ENCODE measurements around the gene TUNAR. TPM values are rescaled to one million over a fixed set of nuclear protein-coding genes. Genes with fewer than 3 reads are reported as not detected.

TUNAR gene
- total RNA-seq, 1 donor from 2014 or later = not detected

GRCh38 chr14:95871531-95871930 lies 5.1 kb upstream of the TUNAR start:
- no peak for DNase-seq (ENCODE audit: low read depth)

DNA sequence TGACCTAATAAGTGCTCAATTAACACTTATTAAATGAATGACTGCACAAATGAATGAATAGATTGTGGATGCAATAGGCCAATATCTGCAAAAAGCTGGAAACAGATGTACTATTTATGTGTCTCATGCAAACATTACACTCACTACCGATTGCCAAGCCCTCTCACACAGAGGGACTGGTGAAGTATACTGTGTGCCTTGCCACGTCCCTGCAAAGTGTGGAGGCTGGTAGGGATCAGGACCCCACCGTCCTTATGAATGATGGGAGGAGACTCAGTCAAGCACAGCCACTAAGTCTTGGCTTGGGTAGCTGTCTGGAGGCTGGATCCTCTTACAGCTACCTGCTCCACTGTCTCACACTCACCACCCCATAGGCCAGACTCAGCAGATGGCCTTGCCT lies 3.9 kb upstream of the TUNAR start:
- DNase-seq (ENCODE audit: low read depth) = no peak

GRCh38 chr14:95875831-95876760 lies 536 bp upstream of the TUNAR start:
- DNase-seq (ENCODE audit: low read depth) = no peak

- no peak for DNase-seq (ENCODE audit: low read depth)
Measured at GRCh38 chr14:95877633-95878032, 1.0 kb downstream of the TUNAR start.

DNA sequence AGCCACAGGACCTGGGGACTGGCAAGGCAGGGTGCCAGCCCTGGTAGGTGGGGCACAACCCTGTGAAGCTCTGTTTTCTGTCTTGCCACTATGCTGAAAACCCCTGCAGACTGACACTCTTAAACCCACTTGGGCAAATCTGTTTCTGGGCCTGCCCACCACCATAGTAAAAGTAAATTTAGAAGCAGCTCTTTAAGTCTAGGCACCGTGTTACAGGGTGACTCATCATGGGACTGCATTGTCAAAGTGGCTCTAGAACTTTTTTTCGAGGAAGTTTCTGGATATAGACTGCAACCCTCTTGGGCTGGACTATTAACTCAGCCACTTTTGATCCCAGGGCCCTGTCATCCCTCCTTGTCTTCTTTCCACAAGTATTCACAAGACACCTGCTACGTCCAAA lies 7.7 kb downstream of the TUNAR start:
- DNase-seq (ENCODE audit: low read depth) = no peak

DNA sequence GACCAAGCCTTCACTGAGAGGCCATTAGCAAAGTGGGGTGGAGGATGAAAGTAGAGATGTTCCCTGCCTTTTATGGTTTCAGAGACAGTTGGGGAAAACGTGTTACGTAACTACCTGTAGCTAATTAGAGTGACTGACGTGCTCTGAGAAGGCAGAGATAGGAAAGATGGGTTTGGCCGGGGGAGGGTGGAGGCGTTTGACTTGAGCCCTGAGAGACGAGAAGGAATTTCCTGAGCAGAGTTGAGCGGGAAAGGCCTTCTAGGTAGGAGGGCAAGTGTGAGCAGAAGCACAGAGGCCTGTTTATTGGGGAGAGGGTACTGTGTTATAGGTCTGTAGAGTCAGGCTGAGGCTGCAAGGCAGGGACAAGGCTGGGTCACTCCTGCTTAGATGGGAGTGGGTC lies 8.6 kb downstream of the TUNAR start:
- DNase-seq (ENCODE audit: low read depth) = no peak

GRCh38 chr14:95885866-95886265 lies 9.2 kb downstream of the TUNAR start:
- no peak for DNase-seq (ENCODE audit: low read depth)

DNA sequence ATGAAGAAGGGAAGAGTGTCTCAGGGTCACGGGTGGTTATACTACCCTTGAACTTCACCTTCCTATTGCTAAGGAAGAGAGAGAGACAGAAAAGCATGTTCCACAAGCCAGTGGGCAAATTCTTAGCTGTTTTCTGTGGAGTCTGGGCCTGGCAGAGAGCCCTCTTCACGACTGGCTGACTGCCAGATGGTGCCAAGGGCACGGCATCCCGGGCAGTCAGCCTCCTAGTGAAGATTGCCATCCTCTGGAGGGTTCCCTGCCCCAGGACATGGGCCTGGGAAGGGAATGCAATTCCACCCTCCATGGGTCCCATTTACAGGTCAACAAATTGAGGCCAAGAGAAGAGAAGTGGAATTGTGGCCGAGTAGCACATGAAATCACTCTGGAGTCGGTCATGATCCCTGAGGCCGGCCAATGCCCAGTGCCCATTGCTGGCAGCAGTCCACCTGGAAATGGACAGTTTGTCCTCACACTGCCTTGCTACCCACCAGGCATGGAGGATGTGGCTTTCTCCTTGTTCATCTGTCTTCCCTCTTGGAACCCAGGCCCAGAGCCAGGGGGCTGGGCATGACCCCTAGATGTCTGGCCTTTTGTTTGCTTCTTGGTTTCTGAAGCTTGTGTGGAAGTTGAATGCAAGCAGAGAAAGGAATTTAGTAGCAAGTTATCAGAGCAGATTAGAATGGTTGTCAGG lies 9.9 kb downstream of the TUNAR start:
- DNase-seq (ENCODE audit: low read depth) = no peak

GRCh38 chr14:95887351-95887750 lies 10.7 kb downstream of the TUNAR start:
- DNase-seq (ENCODE audit: low read depth) = no peak

GRCh38 chr14:95889236-95889979 lies 12.8 kb downstream of the TUNAR start:
- no peak for DNase-seq (ENCODE audit: low read depth)

DNA sequence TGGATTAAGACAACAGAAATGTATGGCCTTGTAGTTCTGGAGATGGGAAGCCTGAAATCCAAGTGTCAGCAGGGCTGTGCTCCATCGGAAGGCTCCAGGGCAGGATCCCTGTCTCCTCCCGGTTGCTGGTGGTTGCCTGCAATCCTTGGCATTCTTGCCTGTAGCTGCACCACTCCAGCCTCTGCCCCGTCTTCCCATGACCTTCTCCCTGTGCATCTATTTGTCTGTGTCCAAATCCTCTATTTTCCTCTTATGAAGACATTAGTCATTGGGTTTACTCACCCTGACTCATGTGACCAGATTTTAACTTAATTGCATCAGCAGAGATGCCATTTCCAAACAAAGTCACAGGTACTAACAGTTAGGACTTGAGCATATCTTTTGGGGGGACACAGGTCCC lies 15.1 kb downstream of the TUNAR start:
- no peak for DNase-seq (ENCODE audit: low read depth)

DNA sequence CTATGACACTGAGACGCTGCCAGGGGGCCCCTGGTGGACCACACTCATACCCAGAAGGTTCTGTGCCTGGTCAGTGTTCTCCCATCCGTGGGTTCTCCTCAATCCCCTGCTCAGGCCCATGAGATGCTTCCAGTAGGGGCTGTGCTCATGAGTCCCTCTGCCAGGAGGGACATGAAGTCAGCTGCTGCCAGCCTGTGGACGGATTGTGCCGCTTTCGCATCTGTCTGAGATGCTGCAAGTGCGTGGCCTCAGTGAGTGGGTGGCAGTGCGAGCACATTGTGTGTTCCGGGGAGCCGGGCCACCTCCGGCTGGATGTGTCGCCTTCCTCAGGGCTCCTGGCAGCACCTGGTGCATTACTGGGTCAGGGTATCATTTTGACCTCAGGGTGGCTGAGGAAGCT lies 15.5 kb downstream of the TUNAR start:
- DNase-seq (ENCODE audit: low read depth) = no peak

GRCh38 chr14:95895720-95896119 lies 19.1 kb downstream of the TUNAR start:
- no peak for DNase-seq (ENCODE audit: low read depth)

- no peak for DNase-seq (ENCODE audit: low read depth)
Measured at GRCh38 chr14:95896498-95897135, 20.0 kb downstream of the TUNAR start.

DNA sequence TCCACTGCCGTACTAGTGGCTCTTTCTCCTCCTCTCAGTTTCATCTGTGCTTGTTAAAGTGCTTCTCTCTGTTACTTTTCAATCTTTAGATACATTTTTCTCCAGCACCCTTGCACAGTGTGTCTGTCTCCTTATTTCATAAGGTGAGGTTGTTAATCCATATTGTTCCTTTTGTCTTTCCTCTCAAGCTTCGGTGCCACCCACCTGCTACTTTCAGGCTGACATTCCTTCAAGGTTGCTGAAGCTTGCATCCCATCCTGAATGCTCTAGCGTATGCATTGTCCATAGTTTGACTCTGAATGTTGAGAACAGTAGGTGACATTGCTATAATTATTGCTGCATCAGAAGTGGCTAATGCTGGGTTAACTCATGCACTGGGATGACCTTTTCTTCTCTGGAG lies 20.6 kb downstream of the TUNAR start:
- DNase-seq (ENCODE audit: low read depth) = no peak

- DNase-seq (ENCODE audit: low read depth) = no peak
Measured at GRCh38 chr14:95901054-95901453, 24.4 kb downstream of the TUNAR start.

- no peak for DNase-seq (ENCODE audit: low read depth)
Measured at GRCh38 chr14:95902273-95902826, 25.7 kb downstream of the TUNAR start.

- DNase-seq (ENCODE audit: low read depth) = no peak
Measured at GRCh38 chr14:95903165-95903564, 26.5 kb downstream of the TUNAR start.

DNA sequence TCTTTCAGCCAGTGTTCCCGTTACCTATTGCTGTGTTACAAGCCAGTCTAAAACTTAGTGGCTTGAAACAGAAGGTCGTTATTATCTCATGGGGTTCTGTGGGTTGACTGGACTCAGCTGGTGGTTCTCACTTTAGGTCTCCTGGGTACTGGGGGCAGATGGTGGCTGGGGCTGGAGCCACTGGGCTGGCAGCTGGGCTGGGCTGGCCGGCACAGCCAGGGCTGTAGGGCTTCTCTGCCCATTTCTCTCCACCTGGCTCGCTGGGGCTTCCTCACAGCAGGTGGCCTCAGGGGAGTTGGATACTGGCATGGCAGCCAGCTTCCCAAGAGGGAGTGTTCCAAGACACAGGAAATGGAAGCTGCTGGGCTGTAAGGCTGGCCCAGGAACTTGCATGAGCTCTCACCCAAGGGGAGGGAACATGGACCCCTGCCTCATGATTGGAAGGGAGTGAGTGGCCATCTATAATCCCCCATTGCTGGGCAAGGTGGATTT lies 27.0 kb downstream of the TUNAR start:
- DNase-seq (ENCODE audit: low read depth) = no peak

- no peak for DNase-seq (ENCODE audit: low read depth)
Measured at GRCh38 chr14:95906591-95906990, 30.0 kb downstream of the TUNAR start.

DNA sequence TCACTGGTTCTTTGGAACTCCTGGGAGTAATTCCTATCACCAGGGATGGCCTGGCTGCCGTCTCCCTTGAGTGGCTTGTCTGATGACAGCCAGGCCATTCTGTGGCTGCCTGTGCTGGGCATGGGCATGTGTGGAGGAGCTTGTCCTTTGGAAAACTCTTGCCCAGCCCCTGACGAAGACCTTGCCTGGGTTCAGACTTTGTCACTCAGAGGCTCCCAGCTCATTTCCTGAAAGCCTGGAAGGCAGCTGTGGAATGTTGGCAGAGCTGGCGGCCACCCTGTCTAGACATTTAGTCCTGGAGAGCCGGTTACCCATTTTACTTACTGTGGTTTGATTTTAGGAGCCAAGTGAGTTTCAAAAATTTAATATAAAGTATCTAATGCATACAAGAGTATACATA lies 34.0 kb downstream of the TUNAR start:
- no peak for DNase-seq (ENCODE audit: low read depth)
